ENCODE measurements around the gene ZNF558.
"Not testable (repeated sequence)": the region's sequence is repeated elsewhere in the genome, so short reads cannot be mapped to it uniquely, and the experiment has no call there.

DNA sequence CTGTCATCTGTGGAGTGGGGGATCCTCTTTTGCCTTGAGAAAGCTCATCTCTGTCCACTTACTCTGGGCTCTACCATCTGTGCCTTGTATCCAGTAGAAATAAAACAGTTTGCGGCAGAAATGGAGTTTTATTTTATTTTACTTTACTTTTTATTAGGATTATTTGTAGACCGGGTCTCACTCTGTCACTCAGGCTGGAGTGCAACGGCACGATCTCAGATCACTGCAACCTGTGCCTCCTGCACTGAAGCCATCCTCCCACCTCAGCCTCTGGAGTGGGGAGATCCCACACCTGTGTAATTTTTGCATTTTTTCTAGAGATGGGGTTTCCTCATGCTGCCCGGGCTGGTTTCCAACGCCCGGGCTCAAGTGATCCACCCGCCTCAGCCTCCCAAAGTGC, 62.8 kb downstream of the ZNF558 start:
- TF ChIP-seq, protein P1, sequence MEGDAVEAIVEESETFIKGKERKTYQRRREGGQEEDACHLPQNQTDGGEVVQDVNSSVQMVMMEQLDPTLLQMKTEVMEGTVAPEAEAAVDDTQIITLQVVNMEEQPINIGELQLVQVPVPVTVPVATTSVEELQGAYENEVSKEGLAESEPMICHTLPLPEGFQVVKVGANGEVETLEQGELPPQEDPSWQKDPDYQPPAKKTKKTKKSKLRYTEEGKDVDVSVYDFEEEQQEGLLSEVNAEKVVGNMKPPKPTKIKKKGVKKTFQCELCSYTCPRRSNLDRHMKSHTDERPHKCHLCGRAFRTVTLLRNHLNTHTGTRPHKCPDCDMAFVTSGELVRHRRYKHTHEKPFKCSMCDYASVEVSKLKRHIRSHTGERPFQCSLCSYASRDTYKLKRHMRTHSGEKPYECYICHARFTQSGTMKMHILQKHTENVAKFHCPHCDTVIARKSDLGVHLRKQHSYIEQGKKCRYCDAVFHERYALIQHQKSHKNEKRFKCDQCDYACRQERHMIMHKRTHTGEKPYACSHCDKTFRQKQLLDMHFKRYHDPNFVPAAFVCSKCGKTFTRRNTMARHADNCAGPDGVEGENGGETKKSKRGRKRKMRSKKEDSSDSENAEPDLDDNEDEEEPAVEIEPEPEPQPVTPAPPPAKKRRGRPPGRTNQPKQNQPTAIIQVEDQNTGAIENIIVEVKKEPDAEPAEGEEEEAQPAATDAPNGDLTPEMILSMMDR (conservative IDR thresholded peaks at IDR 0.05): not testable (repeated sequence)
- TF ChIP-seq EZH2 (IDR thresholded peaks at IDR 0.05; ENCODE audit: low read depth): not testable (repeated sequence)

All from PC-9 (cell line).